HepG2 (cell line): ENCODE measurements around the gene CEP44. TPM values are rescaled to one million over a fixed set of nuclear protein-coding genes. Genes with fewer than 3 reads are reported as not detected.
"Not testable (repeated sequence)": the region's sequence is repeated elsewhere in the genome, so short reads cannot be mapped to it uniquely, and the experiment has no call there.

Experiments
- ATAC-seq: fragments of 200-7000 bp; cut with Tn5 transposase; 3 replicates; pipeline ENCODE4 v1.9.1; 2020; ENCODE audit warnings: mild to moderate bottlenecking, moderate library complexity
- BruUV-seq: library from RNA; stranded (reverse); fragments of 400-500 nt; replicated peaks from 2 replicates; lab custom pipeline; 2021; lab: Mats Ljungman, UMichigan
- CTCF ChIA-PET: fragments of 300-600 bp; formaldehyde crosslinking; extraction: SDS; loops from one replicate; lab custom pipeline; 2021; ENCODE audit warnings: low total read pairs, inconsistent platforms, low intra/inter-chr PET ratio; lab: Yijun Ruan, JAX
- POLR2A ChIA-PET: fragments of 350-600 bp; sonication (Branson Sonifier 250); formaldehyde crosslinking; loops from one replicate; lab custom pipeline; 2020; ENCODE audit warnings: antibody characterized with exemption, inconsistent platforms; lab: Yijun Ruan, JAX
- DNase-seq: peaks from one replicate; pipeline ENCODE4 v3.0.0-alpha.2; 2015; ENCODE audit warnings: low spot score
- FAIRE-seq: peaks from 3 replicates; lab custom pipeline; 2011; peaks lifted over from hg19 to GRCh38; lab: Jason Lieb, UNC
- H2AFZ ChIP-seq: one replicate; pipeline ENCODE4 v1.6.1; 2011; ENCODE audit warnings: low read length, inconsistent platforms
- H3K27ac ChIP-seq: fragments of 300-600 bp; 3 replicates; pipeline ENCODE4 v1.8.0; 2011; ENCODE audit warnings: mixed run types, mild to moderate bottlenecking, mixed read lengths, low read length, inconsistent platforms; ENCODE audit not compliant: insufficient read depth; ENCODE audit errors: extremely low read length
- H3K27me3 ChIP-seq, 2 experiments: fragments of 200-600 bp in 1 of 2; 2 replicates in 1 of 2; 3 replicates in 1 of 2; pipeline versions ENCODE4 v1.6.0 to v1.8.0; 2011; ENCODE audit warnings: low read length in 2 of 2, mild to moderate bottlenecking in 2 of 2, moderate library complexity in 2 of 2, inconsistent platforms in 1 of 2; ENCODE audit not compliant: insufficient read depth in 2 of 2, control insufficient read depth in 1 of 2
- H3K36me3 ChIP-seq, 2 experiments: fragments of 200-600 bp in 1 of 2; replicated peaks in 1 of 2; 2 replicates in 1 of 2; 3 replicates in 1 of 2; pipeline versions ENCODE4 v1.5.1 to v1.8.0; 2011; ENCODE audit warnings: low read length in 2 of 2, inconsistent platforms in 1 of 2; ENCODE audit not compliant: insufficient read depth in 2 of 2, control insufficient read depth in 1 of 2
- H3K4me1 ChIP-seq: 2 replicates; pipeline ENCODE4 v1.5.1; 2012; ENCODE audit warnings: low read length, inconsistent platforms; ENCODE audit not compliant: insufficient read depth
- H3K4me2 ChIP-seq: 2 replicates; pipeline ENCODE4 v1.6.0; 2011; ENCODE audit warnings: low read depth, low read length, inconsistent platforms
- H3K4me3 ChIP-seq, 3 experiments: fragments of 200-600 bp in 1 of 3; sonication (generic), shearing (Covaris generic) in 1 of 3; replicated peaks in 1 of 3; 2 replicates each; pipeline ENCODE4 v1.5.1; 2011 to 2016; ENCODE audit warnings: low read length in 3 of 3, inconsistent platforms in 2 of 3, low read depth in 2 of 3, mild to moderate bottlenecking in 2 of 3, control low read depth in 1 of 3, mixed read lengths in 1 of 3; ENCODE audit not compliant: insufficient read depth in 1 of 3
- H3K79me2 ChIP-seq: one replicate; pipeline ENCODE4 v1.6.1; 2011; ENCODE audit warnings: low read length, inconsistent platforms; ENCODE audit not compliant: insufficient read depth
- H3K9ac ChIP-seq: 2 replicates; pipeline ENCODE4 v1.6.0; 2011; ENCODE audit warnings: mild to moderate bottlenecking, low read depth, low read length, inconsistent platforms; ENCODE audit not compliant: insufficient read depth
- H3K9me3 ChIP-seq: 2 replicates; pipeline ENCODE4 v1.5.1; 2012; ENCODE audit warnings: mild to moderate bottlenecking, low read length
- H4K20me1 ChIP-seq: 2 replicates; pipeline ENCODE4 v1.6.0; 2011; ENCODE audit warnings: inconsistent platforms, mild to moderate bottlenecking, low read length, moderate library complexity; ENCODE audit not compliant: insufficient read depth
- EZH2 ChIP-seq: conservative IDR thresholded peaks from 2 replicates; pipeline ENCODE4 v1.6.1; 2012; ENCODE audit warnings: mild to moderate bottlenecking, low read depth, low read length, moderate library complexity
- MAFF ChIP-seq: IDR thresholded peaks from 2 replicates; pipeline ENCODE4 v1.6.1; 2011; ENCODE audit warnings: low read depth, low read length, improper control_type of control experiment
- MAFK ChIP-seq, 2 experiments: IDR thresholded peaks in 1 of 2; conservative IDR thresholded peaks in 1 of 2; 2 replicates each; pipeline ENCODE4 v1.6.1; 2011; ENCODE audit warnings: improper control_type of control experiment in 2 of 2, low read length in 2 of 2
- ZNF788 ChIP-seq: sonication (generic); formaldehyde crosslinking; IDR thresholded peaks from 2 replicates; pipeline ENCODE4 v1.5.0; 2020; ENCODE audit warnings: mild to moderate bottlenecking, missing genetic modification reagents, borderline replicate concordance
- WGBS: methylation state at CpG from one replicate; pipeline ENCODE4 v1.1.6; 2017; ENCODE audit warnings: low lambda C conversion rate; 5-methylcytosine and 5-hydroxymethylcytosine counted together
- in situ Hi-C: cut with HindIII; loops from 2 replicates; pipeline ENCODE4 v1.10.0; 2017; ENCODE audit warnings: low pct_unique_long_range_greater_than_20kb; ENCODE audit not compliant: extremely low pct_ligation_motif_present
- intact Hi-C: fragments of 100-400 bp; cut with micrococcal nuclease; formaldehyde crosslinking; loops from one replicate; pipeline ENCODE4 v1.10.0; 2022; ENCODE audit not compliant: unreplicated experiment
- polyA plus RNA-seq, 8 experiments: library from polyadenylated mRNA; depleted of rRNA in 3 of 8; stranded (reverse) in 7 of 8; unstranded in 1 of 8; fragments of >200 nt; fragmentation: Illumina TruSeq in 4 of 8; extraction: Trizol in 4 of 8; gene quantifications; 2 replicates each; pipeline versions ENCODE4 v1.2.1 to v1.2.3, GENCODE V29; 2011 to 2016; ENCODE audit warnings: low read depth in 4 of 8, missing spikeins in 1 of 8, mixed read lengths in 1 of 8; ENCODE audit not compliant: insufficient read depth in 1 of 8
- total RNA-seq, 5 experiments: library from RNA; depleted of rRNA; stranded (reverse); fragments of >200 nt; fragmentation: Illumina TruSeq; extraction: Trizol; gene quantifications; 2 replicates each; pipeline ENCODE4 v1.2.3, GENCODE V29; 2016; ENCODE audit warnings: low read depth in 1 of 5
- TF ChIP-seq, protein P1 (sequence below): sonication (generic); formaldehyde crosslinking; IDR thresholded peaks from 2 replicates; pipeline ENCODE4 v1.9.0; 2021; ENCODE audit warnings: mild to moderate bottlenecking, missing genetic modification reagents

The CEP44 gene
- total and polyA plus RNA-seq, 2 of the 13 experiments (the other 11 are each of a cell fraction or from before 2014, with no cell fraction given) = 5.5 to 11.9 TPM

- H3K9me3 ChIP-seq = peaks cover 16% of the 10 kb centered on the region
- DNase-seq, H3K27me3 ChIP-seq, H3K4me1 ChIP-seq, H4K20me1 ChIP-seq, BruUV-seq, H3K79me2 ChIP-seq, H2AFZ ChIP-seq, H3K4me3 ChIP-seq, ATAC-seq, H3K27ac ChIP-seq, H3K4me2 ChIP-seq, FAIRE-seq, POLR2A ChIA-PET, H3K9ac ChIP-seq, H3K36me3 ChIP-seq, in situ Hi-C loops, CTCF ChIA-PET, intact Hi-C loops: not testable (repeated sequence)
- WGBS = no CpG with 5 or more reads among the region's 30 CpGs
Observed at GRCh38 chr4:174294641-174295040, 10.9 kb downstream of the CEP44 start.

DNA sequence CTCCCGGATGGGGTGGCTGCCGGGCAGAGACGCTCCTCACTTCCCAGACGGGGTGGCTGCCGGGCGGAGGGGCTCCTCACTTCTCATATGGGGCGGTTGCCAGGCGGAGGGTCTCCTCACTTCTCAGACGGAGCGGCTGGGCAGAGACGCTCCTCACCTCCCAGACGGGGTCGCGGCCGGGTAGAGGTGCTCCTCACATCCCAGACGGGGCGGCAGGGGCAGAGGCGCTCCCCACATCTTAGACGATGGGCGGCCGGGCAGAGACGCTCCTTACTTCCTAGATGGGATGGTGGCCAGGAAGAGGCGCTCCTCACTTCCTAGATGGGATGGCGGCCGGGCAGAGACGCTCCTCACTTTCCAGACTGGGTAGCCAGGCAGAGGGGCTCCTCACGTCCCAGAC lies 11.4 kb downstream of the CEP44 start:
- FAIRE-seq, ATAC-seq, in situ Hi-C loops, H3K9ac ChIP-seq, H3K4me2 ChIP-seq, BruUV-seq, DNase-seq, H2AFZ ChIP-seq, H3K4me1 ChIP-seq, H3K27ac ChIP-seq, H4K20me1 ChIP-seq, H3K4me3 ChIP-seq, intact Hi-C loops, POLR2A ChIA-PET, H3K27me3 ChIP-seq, H3K79me2 ChIP-seq, H3K36me3 ChIP-seq, CTCF ChIA-PET: not testable (repeated sequence)
- WGBS = 100% methylated on average over 8 of the region's 27 CpGs
- peaks cover 16% of the 10 kb centered on the region for H3K9me3 ChIP-seq

- BruUV-seq = no TSS peak
- TF ChIP-seq ZNF788 = no peak
- TF ChIP-seq EZH2 = no peak
- peak; percentile 49; the same call in 1 of the 2 replicates for TF ChIP-seq MAFF
- TF ChIP-seq MAFK (conservative IDR thresholded peaks at IDR 0.05 in 1 of 2, IDR thresholded peaks at IDR 0.05 in 1 of 2; ENCODE audit: low read length in 2 of 2) = peak; percentile 37 to 77; a peak in 2 of 4 replicates
- TF ChIP-seq, protein P1, sequence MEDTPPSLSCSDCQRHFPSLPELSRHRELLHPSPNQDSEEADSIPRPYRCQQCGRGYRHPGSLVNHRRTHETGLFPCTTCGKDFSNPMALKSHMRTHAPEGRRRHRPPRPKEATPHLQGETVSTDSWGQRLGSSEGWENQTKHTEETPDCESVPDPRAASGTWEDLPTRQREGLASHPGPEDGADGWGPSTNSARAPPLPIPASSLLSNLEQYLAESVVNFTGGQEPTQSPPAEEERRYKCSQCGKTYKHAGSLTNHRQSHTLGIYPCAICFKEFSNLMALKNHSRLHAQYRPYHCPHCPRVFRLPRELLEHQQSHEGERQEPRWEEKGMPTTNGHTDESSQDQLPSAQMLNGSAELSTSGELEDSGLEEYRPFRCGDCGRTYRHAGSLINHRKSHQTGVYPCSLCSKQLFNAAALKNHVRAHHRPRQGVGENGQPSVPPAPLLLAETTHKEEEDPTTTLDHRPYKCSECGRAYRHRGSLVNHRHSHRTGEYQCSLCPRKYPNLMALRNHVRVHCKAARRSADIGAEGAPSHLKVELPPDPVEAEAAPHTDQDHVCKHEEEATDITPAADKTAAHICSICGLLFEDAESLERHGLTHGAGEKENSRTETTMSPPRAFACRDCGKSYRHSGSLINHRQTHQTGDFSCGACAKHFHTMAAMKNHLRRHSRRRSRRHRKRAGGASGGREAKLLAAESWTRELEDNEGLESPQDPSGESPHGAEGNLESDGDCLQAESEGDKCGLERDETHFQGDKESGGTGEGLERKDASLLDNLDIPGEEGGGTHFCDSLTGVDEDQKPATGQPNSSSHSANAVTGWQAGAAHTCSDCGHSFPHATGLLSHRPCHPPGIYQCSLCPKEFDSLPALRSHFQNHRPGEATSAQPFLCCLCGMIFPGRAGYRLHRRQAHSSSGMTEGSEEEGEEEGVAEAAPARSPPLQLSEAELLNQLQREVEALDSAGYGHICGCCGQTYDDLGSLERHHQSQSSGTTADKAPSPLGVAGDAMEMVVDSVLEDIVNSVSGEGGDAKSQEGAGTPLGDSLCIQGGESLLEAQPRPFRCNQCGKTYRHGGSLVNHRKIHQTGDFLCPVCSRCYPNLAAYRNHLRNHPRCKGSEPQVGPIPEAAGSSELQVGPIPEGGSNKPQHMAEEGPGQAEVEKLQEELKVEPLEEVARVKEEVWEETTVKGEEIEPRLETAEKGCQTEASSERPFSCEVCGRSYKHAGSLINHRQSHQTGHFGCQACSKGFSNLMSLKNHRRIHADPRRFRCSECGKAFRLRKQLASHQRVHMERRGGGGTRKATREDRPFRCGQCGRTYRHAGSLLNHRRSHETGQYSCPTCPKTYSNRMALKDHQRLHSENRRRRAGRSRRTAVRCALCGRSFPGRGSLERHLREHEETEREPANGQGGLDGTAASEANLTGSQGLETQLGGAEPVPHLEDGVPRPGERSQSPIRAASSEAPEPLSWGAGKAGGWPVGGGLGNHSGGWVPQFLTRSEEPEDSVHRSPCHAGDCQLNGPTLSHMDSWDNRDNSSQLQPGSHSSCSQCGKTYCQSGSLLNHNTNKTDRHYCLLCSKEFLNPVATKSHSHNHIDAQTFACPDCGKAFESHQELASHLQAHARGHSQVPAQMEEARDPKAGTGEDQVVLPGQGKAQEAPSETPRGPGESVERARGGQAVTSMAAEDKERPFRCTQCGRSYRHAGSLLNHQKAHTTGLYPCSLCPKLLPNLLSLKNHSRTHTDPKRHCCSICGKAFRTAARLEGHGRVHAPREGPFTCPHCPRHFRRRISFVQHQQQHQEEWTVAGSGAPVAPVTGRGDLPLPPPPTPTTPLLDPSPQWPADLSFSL (CRISPR knock-in tag) = no peak
- no peak overlapping the region for H3K4me2 ChIP-seq
- intact Hi-C loops = no loop called here
- no peak overlapping the region for H2AFZ ChIP-seq
- WGBS = 89% methylated on average over 1 of the region's 1 CpG
- H3K9me3 ChIP-seq = no peaks in the 10 kb centered on the region
- H3K27ac ChIP-seq = no peak overlapping the region
- no peaks in the 10 kb centered on the region for H4K20me1 ChIP-seq
- ChIA-PET POLR2A (no interaction called here), CTCF (no interaction called here)
- in situ Hi-C loops = no loop called here
- no peaks in the 10 kb centered on the region for H3K4me1 ChIP-seq
- no peak for DNase-seq
- peaks cover 0 to 19% of the 10 kb centered on the region in 2 experiments; a peak in 2 of 5 replicates for H3K36me3 ChIP-seq
- no peak overlapping the region for H3K4me3 ChIP-seq
- FAIRE-seq = no peak
- no peak overlapping the region for H3K9ac ChIP-seq
- ATAC-seq = no peak
- H3K79me2 ChIP-seq = no peaks in the 10 kb centered on the region
- H3K27me3 ChIP-seq = no peaks in the 10 kb centered on the region
Observed at GRCh38 chr4:174303687-174304086, 20.0 kb downstream of the CEP44 start.
